NOMO-1 treated with dmso at 0.1 percent for 144 hours (cell line): ENCODE results near the gene CDK17.
A peak's percentile ranks its signal among the peaks of the same experiment; 100 is the strongest.
"Not testable (repeated sequence)": the region's sequence is repeated elsewhere in the genome, so short reads cannot be mapped to it uniquely, and the experiment has no call there.

ENCODE experiments used
- DNase-seq: peaks from one replicate; lab custom pipeline; 2025; ENCODE audit not compliant: unreplicated experiment; lab: John Stamatoyannopoulos, UW

The CDK17 gene

DNA sequence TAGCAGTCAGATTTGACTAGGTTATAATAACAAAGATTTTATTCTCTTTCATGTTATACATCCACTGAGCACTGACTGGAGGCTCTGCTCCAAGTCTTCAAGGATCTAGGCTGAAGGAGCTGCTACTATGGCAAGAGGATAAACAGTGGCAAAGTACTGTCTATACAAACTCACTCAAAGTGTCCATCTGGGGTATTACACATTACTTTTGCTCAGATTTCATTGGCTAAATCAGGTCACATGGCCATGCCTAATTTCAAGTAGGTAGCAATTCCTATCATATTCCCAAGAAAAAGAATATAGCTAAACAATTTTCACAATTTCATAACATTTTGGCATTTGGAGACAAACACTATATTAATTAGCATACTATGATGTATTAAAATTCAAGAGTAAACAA is 40.9 kb downstream of the CDK17 start:
- DNase-seq, result no peak

DNA sequence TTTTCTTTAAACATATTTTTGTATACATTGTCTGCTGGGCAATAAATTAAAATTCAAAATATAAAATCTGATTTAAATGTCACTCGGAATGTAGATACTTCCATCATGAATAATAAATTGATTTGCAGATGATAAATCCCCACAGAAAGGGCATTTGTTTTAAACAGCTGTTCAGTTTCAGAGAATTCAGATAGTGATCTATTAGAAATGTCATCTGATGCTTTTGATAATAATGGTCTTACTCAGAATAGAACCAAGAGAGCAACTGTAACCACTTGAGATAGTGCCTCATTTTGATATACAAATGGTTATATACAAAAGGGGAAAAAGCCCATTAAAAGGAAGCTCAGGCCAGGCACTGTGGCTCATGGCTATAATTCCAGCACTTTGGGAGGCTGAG is 43.4 kb downstream of the CDK17 start:
- DNase-seq, result no peak

DNA sequence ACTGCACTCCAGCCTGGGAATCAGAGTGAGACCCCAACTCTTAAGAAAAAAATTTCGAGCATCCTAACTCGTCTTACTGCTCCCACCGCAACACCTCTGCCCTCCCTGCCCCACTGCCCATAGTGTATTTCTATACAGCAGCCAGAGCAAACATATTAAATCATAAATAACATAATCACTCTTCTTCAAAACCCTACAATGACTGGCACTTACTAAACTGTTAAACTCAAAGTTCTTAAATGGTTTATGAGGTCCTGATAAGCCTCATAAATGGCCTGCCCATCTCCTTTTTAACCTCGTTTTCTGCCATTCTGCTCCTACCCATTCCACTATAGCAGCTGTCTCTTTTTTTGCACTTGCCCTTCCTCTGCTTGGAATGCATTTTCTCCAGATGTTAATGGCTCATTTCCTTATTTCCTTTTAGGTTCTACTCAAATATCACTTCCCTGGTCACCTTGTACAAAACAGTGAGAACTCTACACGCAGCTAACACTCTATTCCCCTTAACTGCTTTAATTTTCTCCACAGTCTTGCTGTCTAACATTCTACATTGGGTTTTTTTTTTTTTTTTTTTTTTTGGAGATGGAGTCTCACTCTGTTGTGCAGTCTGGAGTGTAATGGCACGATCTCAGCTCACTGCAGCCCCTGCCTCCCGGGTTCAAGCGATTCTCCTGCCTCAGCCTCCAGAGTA is 45.2 kb downstream of the CDK17 start:
- no peak for DNase-seq

DNA sequence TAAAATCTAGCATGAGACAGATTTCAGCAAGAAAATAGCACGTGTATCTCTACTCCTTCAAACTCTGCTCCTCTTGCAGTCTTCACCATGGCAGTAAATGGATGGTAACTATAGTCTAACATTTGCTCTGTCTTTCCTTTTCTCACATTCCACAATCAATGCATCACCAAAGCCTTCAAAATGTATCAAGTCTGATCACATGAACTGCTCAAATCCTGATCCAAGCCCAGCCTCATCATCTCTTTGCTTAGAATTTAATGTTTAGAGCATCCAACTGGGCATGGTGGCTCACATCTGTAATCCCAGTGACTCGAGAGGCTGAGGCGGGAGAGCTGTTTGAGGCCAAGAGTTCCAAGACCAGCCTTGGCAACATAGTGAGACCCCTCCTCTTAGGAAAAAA is 45.9 kb downstream of the CDK17 start:
- DNase-seq, result no peak

GRCh38 chr12:96352161-96352835 is 47.9 kb downstream of the CDK17 start:
- DNase-seq, result no peak

- DNase-seq, result peak; percentile 60
These were observed 49.3 kb downstream of the CDK17 start for GRCh38 chr12:96350982-96351381.

- DNase-seq, result no peak
These were observed 53.0 kb downstream of the CDK17 start for GRCh38 chr12:96347130-96347699.

GRCh38 chr12:96346716-96347115 is 53.5 kb downstream of the CDK17 start:
- DNase-seq, result not testable (repeated sequence)

- no peak for DNase-seq
These were observed 56.0 kb downstream of the CDK17 start for GRCh38 chr12:96344124-96344695.

GRCh38 chr12:96343347-96343954 is 56.8 kb downstream of the CDK17 start:
- no peak for DNase-seq

DNA sequence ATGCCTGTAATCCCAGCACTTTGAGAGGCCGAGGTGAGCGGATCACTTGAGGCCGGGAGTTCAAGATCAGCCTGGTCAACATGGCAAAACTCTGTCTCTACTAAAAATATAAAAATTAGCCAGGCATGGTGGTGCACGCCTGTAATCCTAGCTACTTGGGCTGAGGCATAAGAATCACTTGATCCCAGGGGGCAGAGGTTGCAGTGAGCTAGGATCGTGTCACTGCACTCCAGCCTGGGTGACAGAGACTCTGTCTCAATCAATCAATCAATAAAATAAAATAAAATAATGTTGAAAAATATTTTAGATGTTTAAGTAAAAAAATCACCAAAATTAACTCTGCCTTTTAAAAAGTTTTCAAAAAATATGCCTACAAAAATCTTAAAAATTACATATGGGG is 60.6 kb downstream of the CDK17 start:
- DNase-seq, result not testable (repeated sequence)

DNA sequence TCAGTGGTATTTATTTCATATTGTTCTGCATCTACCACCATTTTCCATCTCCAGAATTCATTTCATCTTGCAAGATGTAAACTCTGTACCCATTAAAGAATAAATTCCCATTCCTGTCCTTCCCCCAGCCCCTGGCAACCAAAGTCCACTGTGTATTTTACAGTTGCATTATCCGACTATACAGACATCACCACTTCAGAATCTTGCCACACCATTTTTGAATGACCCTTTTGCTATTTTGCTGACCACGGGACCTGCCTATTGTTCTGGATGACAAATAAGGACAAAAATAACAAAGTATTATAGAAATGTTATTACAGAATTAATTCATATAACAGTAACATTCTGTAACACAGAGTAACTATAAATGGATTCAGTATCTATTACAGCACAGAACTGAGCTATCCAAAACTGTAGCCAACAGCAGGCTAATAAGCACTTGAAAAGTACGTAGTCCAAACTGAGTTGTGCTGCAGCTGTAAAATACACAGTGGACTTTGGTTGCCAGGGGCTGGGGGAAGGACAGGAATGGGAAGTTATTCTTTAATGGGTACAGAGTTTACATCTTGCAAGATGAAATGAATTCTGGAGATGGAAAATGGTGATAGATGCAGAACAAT is 61.3 kb downstream of the CDK17 start:
- DNase-seq, result no peak

GRCh38 chr12:96337953-96338352 is 62.3 kb downstream of the CDK17 start:
- DNase-seq, result no peak

DNA sequence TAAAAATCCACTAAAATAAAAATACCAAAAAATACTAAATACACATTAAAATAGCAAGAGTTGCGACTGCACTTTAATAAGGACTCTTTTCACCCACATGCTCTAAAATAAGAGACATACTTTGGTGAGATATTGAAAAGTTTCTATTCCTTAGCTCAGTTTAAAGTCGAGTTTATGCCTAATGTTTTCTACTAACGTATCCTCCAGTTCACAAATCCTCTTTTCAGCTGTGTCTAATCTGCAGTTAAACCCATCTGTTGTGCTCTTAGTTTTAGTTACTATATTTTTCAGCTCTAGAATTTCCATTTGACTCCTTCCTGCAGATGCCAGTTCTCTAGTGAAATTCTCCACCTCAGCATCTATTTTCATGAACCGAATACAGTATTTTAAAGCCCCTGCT is 63.8 kb downstream of the CDK17 start:
- no peak for DNase-seq

GRCh38 chr12:96335270-96335669 is 65.0 kb downstream of the CDK17 start:
- DNase-seq, result no peak

GRCh38 chr12:96334502-96334901 is 65.7 kb downstream of the CDK17 start:
- DNase-seq, result no peak

- DNase-seq, result no peak
These were observed 70.7 kb downstream of the CDK17 start for GRCh38 chr12:96329545-96329944.

GRCh38 chr12:96329018-96329417 is 71.2 kb downstream of the CDK17 start:
- DNase-seq, result no peak

DNA sequence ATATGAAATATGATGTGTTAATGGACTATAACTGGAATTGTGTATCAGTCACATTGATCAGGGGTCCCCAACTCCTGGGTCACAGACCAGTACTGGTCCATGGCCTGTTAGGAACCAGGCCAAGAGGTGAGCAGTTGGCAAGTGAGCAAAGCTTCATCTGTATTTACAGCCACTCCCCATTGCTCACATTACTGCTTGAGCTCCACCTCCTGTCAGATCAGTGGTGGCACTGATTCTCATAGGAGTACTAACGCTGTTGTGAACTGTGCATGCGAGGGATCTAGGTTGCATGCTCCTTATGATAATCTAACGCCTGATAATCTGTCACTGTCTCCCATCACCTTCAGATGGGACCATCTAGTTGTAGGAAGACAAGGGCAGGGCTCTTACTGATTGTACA is 72.3 kb downstream of the CDK17 start:
- no peak for DNase-seq

DNA sequence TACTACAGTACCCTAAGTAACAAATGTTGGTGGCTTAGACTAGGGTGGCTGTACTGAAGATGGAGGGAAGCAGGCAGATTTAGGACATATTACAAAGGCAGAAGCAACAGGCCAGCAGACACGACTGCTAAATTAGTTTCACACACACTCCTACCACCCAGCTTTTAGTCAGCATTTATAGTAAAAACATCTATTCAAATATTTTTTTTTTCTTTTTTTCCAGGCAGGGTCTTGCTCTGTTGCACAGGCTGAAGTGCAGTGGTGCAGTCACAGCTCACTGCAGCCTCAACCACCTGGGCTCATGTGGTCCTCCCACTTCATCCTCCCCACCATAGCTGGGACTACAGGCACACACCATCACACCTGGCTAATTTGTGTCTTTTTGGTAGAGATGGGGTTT is 72.9 kb downstream of the CDK17 start:
- DNase-seq, result no peak

DNA sequence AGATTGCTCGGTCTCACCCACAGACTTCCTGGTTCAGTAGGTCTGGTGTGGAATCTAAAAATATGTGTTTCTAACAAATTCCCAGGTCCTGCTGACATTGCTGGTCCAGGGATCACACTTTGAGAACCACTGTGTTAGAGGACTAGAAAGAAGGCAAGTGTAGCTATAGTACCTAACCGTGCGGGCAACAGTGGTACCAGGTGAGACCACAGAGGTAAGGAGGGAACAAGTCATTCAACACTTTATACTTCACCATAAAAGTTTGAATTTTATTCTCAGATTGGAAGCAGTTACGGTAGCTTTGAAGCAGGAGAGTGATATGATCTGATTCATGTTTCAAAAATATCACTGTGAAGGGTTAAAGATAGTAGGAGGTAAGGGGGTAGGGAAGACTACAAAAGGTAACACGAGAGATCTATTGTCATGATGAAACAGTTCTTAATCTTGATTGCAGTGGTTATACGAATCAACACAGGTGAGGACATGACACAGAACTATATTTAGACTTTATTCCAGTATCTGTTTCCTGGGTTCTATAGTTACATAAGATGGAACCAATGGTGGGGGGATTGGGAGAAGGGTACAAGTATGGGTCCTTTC is 73.5 kb downstream of the CDK17 start:
- DNase-seq, result no peak
